Measurements from ENCODE around the gene MRPS11. TPM values are rescaled to one million over a fixed set of nuclear protein-coding genes. Genes with fewer than 3 reads are reported as not detected.
"Not testable (repeated sequence)": the region's sequence is repeated elsewhere in the genome, so short reads cannot be mapped to it uniquely, and the experiment has no call there.

MRPS11 gene
- total RNA-seq, 4 donors from 2014 or later, result 24.3 to 48.5 (median 43.5) TPM

GRCh38 chr15:88470625-88471372 lies 3.3 kb downstream of the MRPS11 start:
- no peak for TF ChIP-seq CTCF (IDR thresholded peaks at IDR 0.05)
- no peak for ATAC-seq (ENCODE audit: low FRiP score)
- no peak for DNase-seq (ENCODE audit: low spot score)

- TF ChIP-seq CTCF (IDR thresholded peaks at IDR 0.05), result no peak
- no peak for ATAC-seq (ENCODE audit: low FRiP score)
These were observed 4.7 kb downstream of the MRPS11 start for GRCh38 chr15:88472225-88472624.

GRCh38 chr15:88473661-88474293 lies 6.3 kb downstream of the MRPS11 start:
- not testable (repeated sequence) for DNase-seq (ENCODE audit: low spot score); ATAC-seq (ENCODE audit: low FRiP score)

More at GRCh38 chr15:88472225-88472624, 4.7 kb downstream of the MRPS11 start:
- DNase-seq (ENCODE audit: low spot score), result no peak

- DNase-seq (ENCODE audit: low spot score), result no peak
- no peak for TF ChIP-seq CTCF (IDR thresholded peaks at IDR 0.05)
- ATAC-seq (ENCODE audit: low FRiP score), result no peak
These were observed 9.1 kb downstream of the MRPS11 start for GRCh38 chr15:88476635-88477060.

- no peak for DNase-seq (ENCODE audit: low spot score)
- ATAC-seq (ENCODE audit: low FRiP score), result no peak
- no peak for TF ChIP-seq CTCF (IDR thresholded peaks at IDR 0.05)
These were observed 9.6 kb downstream of the MRPS11 start for GRCh38 chr15:88477126-88477525.

- TF ChIP-seq CTCF (IDR thresholded peaks at IDR 0.05), result no peak
- ATAC-seq (ENCODE audit: low FRiP score) (no peak), DNase-seq (ENCODE audit: low spot score) (no peak)
These were observed 10.4 kb downstream of the MRPS11 start for GRCh38 chr15:88477904-88478303.

GRCh38 chr15:88479169-88479568 lies 11.7 kb downstream of the MRPS11 start:
- DNase-seq (ENCODE audit: low spot score) (no peak), ATAC-seq (ENCODE audit: low FRiP score) (no peak)
- no peak for TF ChIP-seq CTCF (IDR thresholded peaks at IDR 0.05)

All from omental fat pad (tissue), 4 donors.